ENCODE data around the gene ABCD1.
"Not testable (repeated sequence)": the region's sequence is repeated elsewhere in the genome, so short reads cannot be mapped to it uniquely, and the experiment has no call there.

ABCD1 gene

GRCh38 chrX:153724252-153725038 is at the start of gene ABCD1, which contains the start of gene BCAP31:
ABCD1 (plus strand) TSS chrX:153724856; CDS start chrX:153725267, 411 bp downstream.
BCAP31 (minus strand) TSS chrX:153724387; CDS start chrX:153723244, 1,143 bp downstream.
- no peak for TF ChIP-seq CTCF (IDR thresholded peaks at IDR 0.05; ENCODE audit: extremely low read depth, missing control alignments)
- peak; percentile 97 for DNase-seq (ENCODE audit: low spot score)

GRCh38 chrX:153681175-153681574 is 43.5 kb upstream of the ABCD1 start:
- TF ChIP-seq CTCF (IDR thresholded peaks at IDR 0.05; ENCODE audit: extremely low read depth, missing control alignments), result no peak
- no peak for DNase-seq (ENCODE audit: low spot score)

- not testable (repeated sequence) for DNase-seq (ENCODE audit: low spot score)
These were observed 41.2 kb upstream of the ABCD1 start for GRCh38 chrX:153683486-153683885.

- DNase-seq (ENCODE audit: low spot score), result no peak
- no peak for TF ChIP-seq CTCF (IDR thresholded peaks at IDR 0.05; ENCODE audit: extremely low read depth, missing control alignments)
These were observed 40.0 kb upstream of the ABCD1 start for GRCh38 chrX:153684467-153685155.

- DNase-seq (ENCODE audit: low spot score), result no peak
- TF ChIP-seq CTCF (IDR thresholded peaks at IDR 0.05; ENCODE audit: extremely low read depth, missing control alignments), result no peak
These were observed 39.5 kb upstream of the ABCD1 start for GRCh38 chrX:153685156-153685536.

- DNase-seq (ENCODE audit: low spot score), result no peak
- TF ChIP-seq CTCF (IDR thresholded peaks at IDR 0.05; ENCODE audit: extremely low read depth, missing control alignments), result no peak
These were observed 38.6 kb upstream of the ABCD1 start for GRCh38 chrX:153685751-153686696.

- DNase-seq (ENCODE audit: low spot score), result no peak
- no peak for TF ChIP-seq CTCF (IDR thresholded peaks at IDR 0.05; ENCODE audit: extremely low read depth, missing control alignments)
These were observed 37.9 kb upstream of the ABCD1 start for GRCh38 chrX:153686711-153687110.
